NCI-H446 (cell line): Measurements from ENCODE around the gene SYNGR4.
"Not testable (repeated sequence)": the region's sequence is repeated elsewhere in the genome, so short reads cannot be mapped to it uniquely, and the experiment has no call there.

Experiments used
- DNase-seq, 2 experiments: peaks; one replicate each; lab custom pipeline; 2025; lab: John Stamatoyannopoulos, UW

The SYNGR4 gene, protein sequence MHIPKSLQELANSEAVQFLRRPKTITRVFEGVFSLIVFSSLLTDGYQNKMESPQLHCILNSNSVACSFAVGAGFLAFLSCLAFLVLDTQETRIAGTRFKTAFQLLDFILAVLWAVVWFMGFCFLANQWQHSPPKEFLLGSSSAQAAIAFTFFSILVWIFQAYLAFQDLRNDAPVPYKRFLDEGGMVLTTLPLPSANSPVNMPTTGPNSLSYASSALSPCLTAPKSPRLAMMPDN

DNA sequence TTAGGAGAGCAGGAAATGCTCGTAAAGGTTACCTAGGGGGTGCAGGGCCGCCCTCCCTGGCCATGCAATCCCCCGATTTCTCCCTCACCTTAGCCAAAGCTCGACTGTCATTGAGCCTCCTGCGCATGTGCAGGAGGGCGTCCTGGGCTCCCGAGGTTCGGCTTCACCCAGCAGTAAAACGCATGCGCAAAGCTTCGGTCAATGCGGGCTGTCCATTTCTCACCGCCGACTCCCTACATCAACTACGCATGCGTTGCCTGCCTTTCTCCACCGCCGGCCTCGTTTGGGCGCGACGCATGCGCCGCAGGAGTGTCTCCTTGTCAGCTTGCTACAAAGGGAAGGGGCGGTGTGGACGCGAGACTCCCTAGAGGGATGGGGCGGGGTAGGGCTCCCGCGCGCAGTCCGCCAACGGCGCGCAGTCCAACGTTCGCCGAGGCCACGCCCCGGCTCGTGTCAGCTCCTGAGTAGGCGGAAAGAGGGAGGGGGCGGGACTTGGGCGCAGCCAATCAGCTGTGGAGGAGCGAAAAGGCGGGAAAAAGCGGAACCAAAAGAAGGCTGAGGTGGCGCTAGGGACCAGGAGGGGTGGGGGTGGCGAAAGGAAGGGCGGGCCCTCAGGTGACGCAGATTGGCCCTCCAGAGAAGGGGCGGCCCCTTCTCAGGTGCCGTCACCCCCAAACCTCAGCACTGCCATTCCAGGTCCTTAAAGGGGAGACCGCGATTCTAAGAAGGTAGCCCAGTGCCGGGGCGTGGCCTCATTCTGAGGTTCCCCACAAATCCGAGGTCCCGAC is at the start of gene SYNGR4, which contains the start of gene TMEM143:
SYNGR4 (plus strand) TSS at position 558 of the 788 bp plus-strand sequence. CDS start 1,476 bp downstream, outside the sequence.
TMEM143 (minus strand) TSS at position 131 of the 788 bp plus-strand sequence; CDS start at position 111, 20 bp downstream.
- peak; percentile 99 to 100 for DNase-seq

DNA sequence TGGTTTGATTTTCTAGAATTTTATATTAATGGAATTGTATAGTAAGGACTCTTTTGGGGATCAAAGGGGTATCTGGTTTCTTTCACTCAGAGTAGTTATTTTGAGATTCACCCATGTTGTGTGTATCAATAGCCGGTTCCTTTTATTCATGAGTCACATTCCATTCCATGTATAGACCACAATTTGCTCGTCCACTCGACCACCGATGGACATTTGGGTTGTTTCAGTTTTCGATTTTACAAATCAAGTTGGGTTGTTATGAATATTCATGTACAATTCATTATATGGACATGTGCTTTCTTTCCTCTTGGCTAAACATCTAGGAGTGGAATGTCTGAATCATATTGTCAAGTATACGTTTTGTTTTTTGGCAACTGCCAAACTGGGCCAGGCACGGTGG is 48.5 kb upstream of the SYNGR4 start:
- DNase-seq = no peak

DNA sequence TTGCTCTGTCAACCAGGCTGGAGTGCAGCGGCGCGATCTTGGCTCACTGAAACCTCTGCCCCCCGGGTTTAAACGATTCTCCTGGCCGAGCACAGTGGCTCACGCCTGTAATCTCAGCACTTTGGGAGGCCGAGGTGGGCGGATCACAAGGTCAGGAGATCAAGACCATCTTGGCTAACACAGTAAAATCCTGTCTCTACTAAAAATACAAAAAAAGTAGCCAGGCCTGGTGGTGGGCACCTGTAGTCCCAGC is 46.5 kb upstream of the SYNGR4 start:
- DNase-seq = not testable (repeated sequence)

DNA sequence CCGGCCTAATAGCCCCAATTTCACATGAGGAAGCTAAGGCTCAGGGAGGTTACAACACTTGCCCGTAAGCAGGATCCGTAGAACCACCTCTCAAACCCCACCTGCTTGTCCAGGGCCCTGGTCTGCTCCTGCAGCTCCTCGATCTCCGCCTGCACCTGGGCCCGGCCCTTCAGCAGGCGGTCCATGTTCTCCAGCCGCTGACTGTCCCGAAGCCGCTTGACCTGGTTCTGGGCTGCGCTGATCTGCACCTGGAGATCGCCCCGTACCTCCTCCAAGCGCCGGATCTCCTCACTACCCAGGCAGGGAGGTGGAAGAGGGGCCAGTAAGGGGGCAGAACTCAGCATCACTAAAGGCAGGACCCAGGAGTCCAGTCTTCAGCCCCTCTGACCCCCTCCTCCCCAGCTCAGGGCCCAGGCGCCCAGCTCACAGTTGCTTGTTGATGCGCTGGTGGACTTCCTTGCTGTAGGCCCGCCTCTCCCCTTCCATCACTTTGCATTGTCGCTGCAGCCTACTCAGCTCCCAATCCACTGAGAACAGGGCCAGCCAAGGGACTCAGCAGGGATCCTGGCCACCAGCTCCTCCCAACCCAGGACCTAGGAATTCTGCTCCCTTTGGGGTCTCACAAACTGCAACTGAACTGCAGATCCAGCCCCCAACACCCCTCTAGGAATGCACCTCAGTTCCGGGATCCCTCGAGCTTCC is 45.7 kb upstream of the SYNGR4 start:
- DNase-seq = no peak

DNA sequence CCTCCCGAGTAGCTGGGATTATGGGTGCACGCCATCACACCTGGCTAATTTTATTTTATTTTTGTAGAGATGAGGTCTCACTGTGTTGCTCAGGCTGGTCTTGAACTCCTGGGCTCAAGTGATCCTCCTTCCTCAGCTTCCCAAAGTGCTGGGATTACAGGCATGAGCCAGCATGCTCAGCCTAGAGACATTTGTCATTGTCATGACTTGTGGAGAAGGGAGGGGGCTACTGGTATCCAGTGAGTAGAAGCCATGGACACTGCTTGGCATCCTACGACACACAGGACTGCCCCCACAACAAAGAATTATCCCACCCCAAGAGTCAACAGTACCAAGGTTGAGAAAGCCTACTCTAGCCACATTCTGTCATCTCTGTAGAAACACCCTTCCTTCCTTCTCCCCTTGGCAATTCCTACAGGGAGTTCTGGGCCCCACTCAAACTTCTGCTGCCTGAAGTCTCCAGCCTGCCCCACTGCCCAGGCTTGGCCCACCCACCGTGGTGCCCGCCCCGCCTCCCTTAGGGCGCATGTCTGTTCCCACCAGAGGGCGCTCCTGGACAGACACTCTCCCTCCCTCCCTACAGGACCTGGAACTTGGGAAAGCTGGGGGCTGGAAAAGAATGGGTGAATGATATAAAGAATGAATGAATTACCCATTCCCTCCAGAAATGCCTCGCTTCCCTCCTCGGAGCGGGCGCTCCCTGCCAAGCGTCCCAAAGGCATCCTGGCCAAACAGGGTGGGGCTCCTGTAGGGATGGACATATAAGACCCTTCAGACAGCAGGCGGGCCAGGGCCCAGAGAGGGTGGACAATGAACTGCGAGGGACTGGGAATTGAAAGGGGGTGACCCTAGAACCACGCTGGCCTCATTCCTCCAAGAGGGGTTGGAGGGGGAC is 44.3 kb upstream of the SYNGR4 start:
- peak; percentile 78 to 88 for DNase-seq

DNA sequence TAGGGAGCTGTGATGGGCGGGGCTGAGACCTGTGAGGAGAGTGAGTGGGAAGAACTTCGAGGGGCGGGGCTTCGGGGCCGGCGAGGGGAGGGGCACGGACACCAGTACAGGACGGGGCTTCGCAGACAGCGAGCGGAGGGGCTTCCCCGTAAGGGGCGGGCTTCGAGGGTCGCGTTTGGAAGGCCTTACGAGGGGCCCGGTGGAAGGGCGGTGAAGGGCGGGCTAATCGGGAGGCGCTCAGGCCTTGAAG is 42.9 kb upstream of the SYNGR4 start:
- peak; percentile 87 to 94 for DNase-seq

DNA sequence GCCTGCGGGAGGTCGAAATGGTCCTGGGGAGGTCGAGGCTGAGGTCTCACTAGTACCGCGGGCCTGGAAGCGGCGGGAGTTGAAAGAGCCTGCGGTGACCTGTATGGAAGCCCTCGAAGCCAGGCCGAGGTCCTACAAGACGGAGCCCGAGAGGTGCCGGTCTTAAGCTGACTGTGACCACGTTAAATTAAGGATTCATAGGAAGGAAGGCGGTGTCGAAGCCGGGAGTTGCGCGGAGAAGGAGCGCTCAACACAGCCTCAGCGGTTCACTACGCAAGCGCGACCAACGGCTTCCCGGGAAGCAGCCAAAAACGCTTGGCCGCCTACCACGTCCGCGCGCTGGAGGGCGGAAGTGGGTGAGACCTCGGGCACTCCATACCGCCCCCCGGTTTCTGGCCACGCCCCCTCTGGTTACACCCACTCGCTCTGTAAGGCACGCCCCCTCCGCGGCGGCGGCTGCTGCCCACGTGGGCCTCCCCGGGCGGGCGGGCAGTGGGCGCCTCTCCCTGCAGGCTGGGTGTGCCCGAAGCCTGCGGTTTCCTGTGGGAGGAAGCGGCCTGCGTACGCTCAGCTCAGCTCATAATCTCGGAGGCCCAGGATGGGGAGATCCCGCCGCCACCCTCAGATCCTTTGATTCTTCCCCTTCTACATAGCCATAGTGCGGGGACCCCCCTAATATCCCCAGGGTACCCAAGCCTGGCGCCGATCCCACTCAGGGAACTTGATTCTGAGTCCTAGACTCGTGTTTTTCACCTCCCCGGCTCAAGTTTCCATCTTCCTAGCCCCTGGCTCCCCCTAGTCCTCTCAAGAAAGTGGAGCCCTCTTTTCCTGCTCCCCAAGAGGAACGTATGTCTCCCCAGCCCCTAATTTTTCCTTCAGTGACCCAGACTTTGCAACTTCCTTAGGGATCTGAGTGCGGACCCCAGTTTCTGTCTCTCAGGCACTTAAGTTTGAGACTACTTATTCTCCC is 42.3 kb upstream of the SYNGR4 start:
- DNase-seq = peak; percentile 97 to 99

DNA sequence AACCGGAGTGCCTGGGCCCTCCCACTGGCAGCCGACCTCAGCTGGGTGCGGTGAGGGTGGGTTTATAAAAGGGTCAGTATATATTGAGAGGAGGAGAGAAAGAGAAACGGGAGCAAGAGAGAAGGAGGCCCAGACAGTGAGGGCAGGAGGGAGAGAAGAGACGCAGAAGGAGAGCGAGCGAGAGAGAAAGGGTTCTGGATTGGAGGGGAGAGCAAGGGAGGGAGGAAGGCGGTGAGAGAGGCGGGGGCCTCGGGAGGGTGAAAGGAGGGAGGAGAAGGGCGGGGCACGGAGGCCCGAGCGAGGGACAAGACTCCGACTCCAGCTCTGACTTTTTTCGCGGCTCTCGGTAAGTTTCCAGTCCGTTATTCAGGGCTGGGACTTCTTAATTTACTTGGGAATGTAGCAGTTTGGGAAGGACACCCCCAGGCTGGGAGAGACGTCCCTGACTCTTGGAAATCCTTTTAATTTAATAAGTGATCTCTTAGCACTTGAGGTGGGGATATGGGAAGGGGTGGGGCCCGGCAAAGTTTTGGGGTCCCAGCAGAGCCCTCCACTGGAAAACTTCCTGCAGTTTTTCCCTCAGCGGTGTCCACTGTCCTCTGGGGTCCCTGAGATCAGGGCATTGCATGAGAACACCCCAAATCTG is 38.8 kb upstream of the SYNGR4 start, which contains the start of gene EMP3:
EMP3 (plus strand) TSS at position 288 of the 646 bp plus-strand sequence. CDS start 1,293 bp downstream, outside the sequence.
- peak; percentile 19 to 53 for DNase-seq

DNA sequence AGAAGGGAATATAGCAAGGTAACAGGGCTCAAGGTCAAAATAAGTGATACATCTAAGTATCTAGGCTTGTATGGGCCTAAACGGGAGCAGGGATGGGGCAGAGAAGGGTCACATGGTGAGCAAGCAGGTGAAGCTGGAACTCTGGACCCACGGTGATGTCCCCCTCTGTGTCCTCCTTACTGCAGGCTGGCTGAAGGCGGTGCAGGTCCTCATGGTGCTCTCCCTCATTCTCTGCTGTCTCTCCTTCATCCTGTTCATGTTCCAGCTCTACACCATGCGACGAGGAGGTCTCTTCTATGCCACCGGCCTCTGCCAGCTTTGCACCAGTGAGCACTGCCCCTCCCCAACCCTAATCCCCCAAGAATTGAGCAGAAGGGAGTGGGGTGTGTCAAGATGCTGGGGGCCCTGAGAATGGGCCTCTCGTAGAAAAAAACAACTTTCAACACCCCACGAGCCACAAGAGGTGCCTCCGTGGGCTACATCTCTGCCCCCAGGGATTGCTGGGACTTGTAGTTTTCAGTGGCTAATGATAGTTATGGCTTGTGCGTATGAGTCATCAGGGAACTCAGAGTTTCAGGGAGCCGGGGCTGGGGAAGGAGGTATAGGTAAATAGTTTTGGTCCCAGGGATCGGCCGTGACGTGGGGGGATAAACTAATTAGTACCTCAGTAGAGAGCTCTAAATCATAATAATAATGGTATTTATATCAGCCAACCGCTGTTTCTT is 34.8 kb upstream of the SYNGR4 start:
- DNase-seq = no peak

DNA sequence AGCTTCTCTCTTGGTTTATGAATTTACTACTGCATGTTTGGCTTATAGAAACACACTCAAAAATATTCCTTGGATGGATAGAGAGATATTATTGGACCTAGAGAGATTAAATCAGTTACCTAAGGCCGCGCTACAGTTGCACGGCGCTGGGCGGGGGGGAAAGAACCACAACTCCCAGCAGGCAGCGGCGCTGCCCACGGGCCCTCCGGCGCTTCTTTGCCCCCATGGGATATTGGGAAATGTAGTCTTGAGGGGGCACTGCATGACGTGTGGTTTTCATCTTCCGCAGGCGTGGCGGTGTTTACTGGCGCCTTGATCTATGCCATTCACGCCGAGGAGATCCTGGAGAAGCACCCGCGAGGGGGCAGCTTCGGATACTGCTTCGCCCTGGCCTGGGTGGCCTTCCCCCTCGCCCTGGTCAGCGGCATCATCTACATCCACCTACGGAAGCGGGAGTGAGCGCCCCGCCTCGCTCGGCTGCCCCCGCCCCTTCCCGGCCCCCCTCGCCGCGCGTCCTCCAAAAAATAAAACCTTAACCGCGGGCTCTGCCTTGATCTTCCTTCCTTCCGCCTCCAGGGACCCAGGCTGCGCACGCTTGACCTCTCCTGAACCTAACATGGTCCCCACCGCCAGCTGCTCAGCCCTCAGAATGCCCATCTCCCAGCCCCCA is 34.0 kb upstream of the SYNGR4 start:
- peak; percentile 74 to 94 for DNase-seq

DNA sequence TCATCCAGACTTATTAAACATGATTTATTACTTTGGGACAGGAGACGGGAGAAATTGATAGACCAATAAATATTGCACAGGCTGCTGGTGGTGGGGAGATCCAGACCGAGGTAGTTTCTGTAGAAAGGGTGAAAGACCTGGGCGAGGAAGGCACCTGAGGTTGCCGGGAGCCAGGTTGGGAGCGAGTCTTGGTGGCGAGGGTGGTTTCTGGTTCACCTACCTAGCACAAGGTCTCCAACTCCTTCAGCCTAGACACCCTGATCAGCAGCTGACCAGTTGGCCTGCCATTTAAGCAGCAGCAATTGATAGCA is 31.9 kb upstream of the SYNGR4 start:
- no peak for DNase-seq

DNA sequence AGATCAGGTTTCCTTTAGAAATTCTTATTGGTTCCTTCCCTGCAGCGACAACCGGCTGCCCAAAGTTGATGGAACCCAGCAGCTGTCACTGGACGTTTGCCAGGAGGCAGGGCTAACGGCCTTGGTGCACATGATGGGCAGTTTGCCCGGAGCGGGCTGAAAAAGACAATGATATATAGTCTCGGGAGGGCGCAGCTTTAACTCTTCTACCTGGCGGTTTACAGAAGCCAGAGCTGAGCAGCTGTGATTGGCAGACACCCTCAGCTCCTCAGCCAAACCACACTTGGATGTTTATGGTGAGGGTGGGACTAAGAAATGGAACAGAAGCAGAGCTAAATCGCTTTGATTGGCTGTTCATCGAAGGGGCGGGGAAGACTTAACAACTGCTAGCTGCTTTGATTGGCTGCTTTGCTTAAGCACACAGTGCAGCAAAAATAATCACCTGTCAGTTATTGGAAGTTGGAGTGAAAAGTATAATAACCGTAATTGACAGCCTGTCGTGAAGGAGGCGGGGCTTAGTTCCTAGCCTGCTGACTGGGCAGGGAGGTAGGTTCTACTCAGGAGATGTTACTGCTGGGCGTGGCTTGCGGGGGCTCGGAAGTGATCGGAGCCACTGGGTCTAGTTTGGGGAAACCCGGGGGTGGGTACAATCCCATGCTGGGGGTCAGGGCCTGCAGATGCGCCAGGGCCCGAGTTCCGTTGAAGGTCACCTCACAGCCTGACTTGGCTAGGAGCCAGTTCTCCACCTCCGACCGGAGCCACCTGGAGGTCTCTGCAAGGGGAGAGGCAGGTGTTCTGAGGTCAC is 31.3 kb upstream of the SYNGR4 start:
- DNase-seq = peak; percentile 100

DNA sequence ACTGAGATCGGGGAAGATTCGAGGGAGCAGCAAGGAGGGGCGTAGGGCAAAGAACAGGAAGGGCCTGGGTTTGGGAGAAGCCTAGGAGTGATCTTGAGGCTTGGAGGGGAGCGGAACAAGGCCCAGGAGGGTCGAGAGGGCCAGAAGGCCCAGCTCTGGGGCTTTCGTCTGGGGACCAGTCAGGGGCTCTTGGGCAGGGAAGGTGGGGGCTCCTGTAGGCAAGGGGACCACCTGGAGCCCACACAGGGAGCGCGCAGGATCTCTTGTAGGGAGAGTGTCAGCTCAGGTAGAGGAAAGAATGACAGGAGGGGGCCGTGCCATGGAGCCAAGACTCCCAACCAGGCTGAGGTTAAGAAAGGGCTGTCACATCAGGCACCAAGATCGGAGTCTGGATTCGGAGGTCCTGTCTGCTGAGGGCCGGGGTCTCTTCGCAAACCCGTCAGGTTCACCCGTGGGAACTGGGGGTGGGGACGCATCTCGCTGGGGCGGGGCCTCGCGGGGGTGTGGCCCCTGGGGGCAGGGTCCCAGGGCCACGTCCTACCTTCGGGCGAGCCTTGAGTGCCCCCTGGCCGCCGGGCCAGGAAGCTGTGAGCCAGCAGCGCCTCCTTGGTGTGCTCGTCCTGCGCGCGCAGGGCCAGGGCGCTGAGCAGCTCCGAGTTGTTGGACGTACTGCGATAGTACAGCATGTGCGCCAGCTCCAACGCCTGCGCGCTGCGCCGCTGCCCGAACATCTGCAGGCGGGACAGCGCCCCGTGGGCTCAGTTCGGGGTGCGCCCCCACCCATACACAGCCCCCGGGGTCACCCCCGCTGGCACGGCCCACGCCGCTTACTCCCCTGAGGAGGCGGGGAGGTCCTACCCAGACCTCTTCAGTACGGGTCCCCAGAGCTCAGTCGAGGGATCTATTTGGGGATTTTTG is 30.4 kb upstream of the SYNGR4 start:
- DNase-seq = peak; percentile 28 to 85

DNA sequence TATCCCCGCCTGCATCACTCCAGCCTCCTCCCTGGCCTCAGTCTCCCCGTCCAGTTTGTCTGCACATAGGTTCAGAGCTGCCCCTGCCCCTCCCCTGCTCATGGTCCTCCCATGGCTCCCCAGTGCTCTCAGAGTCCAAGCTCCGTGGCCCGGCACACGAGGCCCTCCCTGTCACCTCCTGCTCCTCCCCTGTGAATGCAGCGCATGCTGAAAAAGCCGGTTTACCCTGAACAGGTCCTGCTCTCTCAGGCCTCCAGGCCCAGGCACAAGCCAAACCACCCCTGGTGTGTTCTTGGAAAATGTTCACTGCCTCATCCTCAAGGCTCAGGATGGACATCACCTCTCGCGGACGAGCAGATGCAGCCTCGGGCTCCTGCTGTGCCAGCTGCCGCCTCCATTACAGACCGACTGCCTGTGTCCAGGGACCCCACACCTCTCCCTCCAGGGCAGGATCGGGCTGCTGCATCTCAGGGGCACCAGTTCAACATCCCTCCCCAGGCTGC is 25.9 kb upstream of the SYNGR4 start:
- DNase-seq = no peak

DNA sequence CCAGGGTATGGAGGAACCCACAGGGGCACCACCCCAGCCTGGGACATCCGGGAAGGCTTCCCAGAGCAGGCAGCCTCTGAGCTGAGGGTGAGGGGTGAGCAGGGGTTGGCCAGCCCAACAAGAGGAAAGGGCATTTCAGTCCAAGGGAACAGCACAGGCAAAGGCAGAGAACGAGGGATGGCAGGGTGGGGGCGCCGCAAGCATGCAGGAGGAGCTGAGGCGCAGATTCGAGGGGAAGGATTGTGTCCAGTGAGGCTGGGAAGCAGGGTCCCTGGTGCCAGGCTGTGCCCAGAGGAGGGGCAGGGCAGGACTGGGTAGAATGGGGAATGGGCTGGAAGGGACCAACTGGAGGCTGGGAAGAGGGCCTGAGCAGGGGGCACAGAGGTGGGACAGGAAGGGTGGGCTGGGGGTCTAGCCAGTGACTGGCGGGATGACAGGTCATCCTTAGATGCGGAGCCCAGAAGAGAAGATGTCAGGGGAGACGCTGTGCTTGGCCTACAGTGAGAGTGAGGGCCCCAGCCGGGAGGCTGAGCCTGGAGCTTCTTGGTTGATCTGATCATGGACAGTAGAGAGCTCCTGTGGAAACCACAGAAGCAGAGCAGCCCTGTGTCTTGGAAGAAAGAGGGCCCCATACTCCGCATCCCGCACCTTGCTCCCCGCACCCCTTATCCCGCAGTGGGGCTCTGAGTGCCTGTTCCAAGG is 25.2 kb upstream of the SYNGR4 start:
- DNase-seq = no peak

DNA sequence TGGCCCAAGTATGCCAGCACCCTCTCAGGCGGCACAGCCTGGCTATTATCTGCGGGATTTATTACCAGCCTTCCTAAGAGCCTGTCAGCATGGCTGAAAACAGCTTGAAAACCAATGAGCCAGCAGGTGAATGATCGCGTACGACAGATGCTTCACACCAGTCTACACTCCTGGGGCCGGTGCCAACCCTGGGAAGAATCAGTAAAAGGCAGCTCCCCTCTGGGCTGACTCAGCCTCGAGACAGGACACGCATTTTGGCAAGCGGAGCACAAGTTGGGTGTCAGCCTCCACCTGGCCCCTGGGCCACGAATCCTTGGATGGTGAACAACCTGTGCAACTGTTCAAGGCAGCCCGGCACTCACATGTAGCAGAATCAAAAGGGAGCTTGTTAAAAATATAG is 23.2 kb upstream of the SYNGR4 start:
- DNase-seq = peak; percentile 97 to 99
